Endothelial cell of umbilical vein (primary cell): ENCODE measurements around the gene TSPAN13. TPM values are rescaled to one million over a fixed set of nuclear protein-coding genes. Genes with fewer than 3 reads are reported as not detected.

Experiments
- BruUV-seq: library from RNA; stranded (reverse); fragments of 400-500 nt; replicated peaks from 2 replicates; lab custom pipeline; 2021; lab: Mats Ljungman, UMichigan
- CTCF ChIA-PET: fragments of 300-600, 350-600 bp; sonication (Branson Sonifier 250); formaldehyde crosslinking; loops from one replicate; lab custom pipeline; 2021; ENCODE audit warnings: antibody characterized with exemption, inconsistent platforms; lab: Charles Lee
- POLR2A ChIA-PET: fragments of 300-600, 350-600 bp; sonication (Branson Sonifier 250); formaldehyde crosslinking; loops from one replicate; lab custom pipeline; 2021; ENCODE audit warnings: antibody characterized with exemption, inconsistent platforms; lab: Charles Lee
- DNase-seq: peaks from one replicate; pipeline ENCODE4 v3.0.0-alpha.2; 2011; ENCODE audit warnings: low read depth, low spot score
- FAIRE-seq: peaks from 2 replicates; lab custom pipeline; 2011; peaks lifted over from hg19 to GRCh38; lab: Jason Lieb, UNC
- H2AFZ ChIP-seq: 2 replicates; pipeline ENCODE4 v1.6.0; 2012; ENCODE audit warnings: low read depth, low read length, control low read depth, inconsistent platforms
- H3K27ac ChIP-seq: 2 replicates; pipeline ENCODE4 v1.5.1; 2011; ENCODE audit warnings: low read depth, mild to moderate bottlenecking, control low read depth, low read length, moderate library complexity; ENCODE audit not compliant: insufficient read depth
- H3K27me3 ChIP-seq, 2 experiments: 2 replicates each; pipeline versions ENCODE4 v1.6.0 to v1.6.1; 2011; ENCODE audit warnings: low read length in 2 of 2, mixed read lengths in 1 of 2; ENCODE audit not compliant: control insufficient read depth in 2 of 2, insufficient read depth in 2 of 2
- H3K36me3 ChIP-seq, 2 experiments: 2 replicates in 1 of 2; 3 replicates in 1 of 2; pipeline ENCODE4 v1.5.1; 2011; ENCODE audit warnings: low read length in 2 of 2, mild to moderate bottlenecking in 1 of 2, moderate library complexity in 1 of 2; ENCODE audit not compliant: control insufficient read depth in 2 of 2, insufficient read depth in 2 of 2; ENCODE audit errors: extremely low read depth in 1 of 2
- H3K4me1 ChIP-seq: 3 replicates; pipeline ENCODE4 v1.5.1; 2011; ENCODE audit warnings: mild to moderate bottlenecking, low read length; ENCODE audit not compliant: control insufficient read depth, insufficient read depth; ENCODE audit errors: extremely low read depth
- H3K4me2 ChIP-seq: 2 replicates; pipeline ENCODE4 v1.6.1; 2011; ENCODE audit warnings: low read length, control low read depth, mixed read lengths; ENCODE audit not compliant: insufficient read depth
- H3K4me3 ChIP-seq, 3 experiments: fragments of 200-600 bp in 1 of 3; sonication (generic), shearing (Covaris generic) in 1 of 3; replicated peaks in 1 of 3; 2 replicates each; pipeline ENCODE4 v1.5.1; 2011 to 2016; ENCODE audit warnings: control low read depth in 3 of 3, low read length in 3 of 3, mild to moderate bottlenecking in 2 of 3, inconsistent platforms in 1 of 3, low read depth in 1 of 3, moderate library complexity in 1 of 3; ENCODE audit not compliant: insufficient read depth in 1 of 3
- H3K79me2 ChIP-seq: 2 replicates; pipeline ENCODE4 v1.6.0; 2012; ENCODE audit warnings: low read length, inconsistent platforms; ENCODE audit not compliant: control insufficient read depth, insufficient read depth
- H3K9ac ChIP-seq: replicated peaks from 2 replicates; pipeline ENCODE3; 2011; ENCODE audit warnings: low read length, control low read depth; ENCODE audit not compliant: insufficient read depth; ENCODE audit errors: extremely low read depth
- H3K9me1 ChIP-seq: replicated peaks from 3 replicates; pipeline ENCODE4 v1.6.0; 2011; ENCODE audit warnings: mild to moderate bottlenecking, low read length; ENCODE audit not compliant: control insufficient read depth, insufficient read depth; ENCODE audit errors: extremely low read depth
- H3K9me3 ChIP-seq: replicated peaks from 2 replicates; pipeline ENCODE4 v1.5.1; 2012; ENCODE audit warnings: low read length, inconsistent platforms; ENCODE audit not compliant: control insufficient read depth, insufficient read depth
- H4K20me1 ChIP-seq: replicated peaks from 2 replicates; pipeline ENCODE3; 2011; ENCODE audit warnings: mild to moderate bottlenecking, low read length; ENCODE audit not compliant: control insufficient read depth, insufficient read depth; ENCODE audit errors: extremely low read depth
- CTCF ChIP-seq, 2 donors: IDR thresholded peaks; 1 replicate in 1 of 2; 2 replicates in 1 of 2; pipeline ENCODE4 v1.5.1; 2011; ENCODE audit warnings: low read length in 2 of 2, mild to moderate bottlenecking in 2 of 2, moderate library complexity in 2 of 2, control low read depth in 1 of 2, inconsistent platforms in 1 of 2, low read depth in 1 of 2; ENCODE audit not compliant: insufficient read depth in 1 of 2; ENCODE audit errors: extremely low read depth in 1 of 2
- EZH2 ChIP-seq: IDR thresholded peaks from 2 replicates; pipeline ENCODE4 v1.6.1; 2012; ENCODE audit warnings: borderline replicate concordance, low read depth, mild to moderate bottlenecking, moderate library complexity, low read length, inconsistent platforms; ENCODE audit not compliant: severe bottlenecking
- FOS ChIP-seq: IDR thresholded peaks from 2 replicates; pipeline ENCODE4 v1.6.1; 2011; ENCODE audit warnings: mild to moderate bottlenecking, low read length, moderate library complexity, borderline replicate concordance; ENCODE audit not compliant: insufficient read depth
- GATA2 ChIP-seq: IDR thresholded peaks from 2 replicates; pipeline ENCODE4 v1.7.0; 2011; ENCODE audit warnings: low read depth, mild to moderate bottlenecking, moderate library complexity, mixed read lengths, low read length; ENCODE audit not compliant: insufficient read length, insufficient read depth
- JUN ChIP-seq: IDR thresholded peaks from 2 replicates; pipeline ENCODE4 v1.6.1; 2011; ENCODE audit warnings: borderline replicate concordance, low read depth; ENCODE audit not compliant: insufficient read length, insufficient read depth
- MAX ChIP-seq: IDR thresholded peaks from 2 replicates; pipeline ENCODE4 v1.6.1; 2011; ENCODE audit not compliant: insufficient read depth, insufficient read length
- MYC ChIP-seq: IDR thresholded peaks from one replicate; pipeline ENCODE4 v1.6.1; 2011; ENCODE audit warnings: mild to moderate bottlenecking, low read depth, low read length
- POLR2A ChIP-seq: IDR thresholded peaks from 2 replicates; pipeline ENCODE4 v1.6.1; 2012; ENCODE audit warnings: low read depth, mild to moderate bottlenecking, control low read depth, low read length
- POLR2AphosphoS5 ChIP-seq: IDR thresholded peaks from 2 replicates; pipeline ENCODE4 v1.6.1; 2012; ENCODE audit warnings: low read depth, mild to moderate bottlenecking, control low read depth, low read length, moderate library complexity; ENCODE audit not compliant: insufficient read depth
- dilution Hi-C: fragments of 300-500 bp; cut with MboI; formaldehyde crosslinking; loops from one replicate; pipeline ENCODE4 v1.15.0; 2019; ENCODE audit warnings: low sequenced_read_pairs; ENCODE audit not compliant: extremely low pct_ligation_motif_present
- intact Hi-C: fragments of 100-400 bp; cut with micrococcal nuclease; formaldehyde crosslinking; loops from one replicate; pipeline ENCODE4 v1.10.0; 2022
- polyA plus RNA-seq, 4 experiments: library from polyadenylated mRNA; depleted of rRNA in 3 of 4; stranded (reverse) in 3 of 4; unstranded in 1 of 4; fragments of >200 nt; gene quantifications; 2 replicates each; pipeline versions ENCODE4 v1.2.1 to v1.2.3, GENCODE V29; 2011 to 2012; ENCODE audit warnings: missing spikeins in 1 of 4
- total RNA-seq: library from RNA; stranded (reverse); gene quantifications from 2 replicates; pipeline ENCODE4 v1.2.3, GENCODE V29; 2021

TSPAN13 gene
- total and polyA plus RNA-seq, 2 donors (not counting 3 experiments of a cell fraction or from before 2014, with no cell fraction given) = 13.3 to 33.0 TPM

- Histone ChIP-seq H3K4me1 (peaks cover 18% of the 10 kb centered on the region), H3K27ac (no peak overlapping the region), H3K36me3 (no peaks in the 10 kb centered on the region), H2AFZ (no peak overlapping the region), H3K9ac (no peak overlapping the region), H3K27me3 (no peaks in the 10 kb centered on the region), H4K20me1 (no peaks in the 10 kb centered on the region), H3K79me2 (no peaks in the 10 kb centered on the region), H3K9me3 (no peaks in the 10 kb centered on the region), H3K9me1 (no peaks in the 10 kb centered on the region), H3K4me3 (no peak overlapping the region), H3K4me2 (no peak overlapping the region)
- FAIRE-seq = no peak
- intact Hi-C loops = no loop called here
- no peak for TF ChIP-seq JUN
- TF ChIP-seq POLR2AphosphoS5 = no peak
- no peak for TF ChIP-seq GATA2
- TF ChIP-seq POLR2A = no peak
- TF ChIP-seq CTCF (IDR thresholded peaks at IDR 0.05; ENCODE audit: extremely low read depth in 1 of 2, insufficient read depth in 1 of 2, low read depth in 1 of 2, low read length in 2 of 2) = no peak
- no peak for TF ChIP-seq FOS
- TF ChIP-seq MAX = no peak
- TF ChIP-seq MYC = no peak
- no peak for TF ChIP-seq EZH2
- dilution Hi-C loops = no loop called here
- ChIA-PET POLR2A (no interaction called here), CTCF (no interaction called here)
- DNase-seq = no peak
- no TSS peak for BruUV-seq
These were observed 6.5 kb upstream of the TSPAN13 start for GRCh38 chr7:16747102-16747501.
